Tibial nerve (tissue), 4 donors: ENCODE data around the gene HOXC13. TPM values are rescaled to one million over a fixed set of nuclear protein-coding genes. Genes with fewer than 3 reads are reported as not detected.

Source experiments
- DNase-seq, 2 donors: peaks; one replicate each; pipeline ENCODE4 v3.0.0-alpha.2; 2019; ENCODE audit warnings: low spot score in 2 of 2
- H3K27ac ChIP-seq, 4 donors: fragments of 200-600 bp; sonication (generic) in 3 of 4; one replicate each; pipeline ENCODE4 v1.5.1; 2017 to 2019; ENCODE audit warnings: mild to moderate bottlenecking in 1 of 4
- H3K27me3 ChIP-seq, 2 donors: fragments of 200-600 bp; sonication (generic) in 1 of 2; one replicate each; pipeline versions ENCODE4 v1.5.1 to v1.6.0; 2017 to 2019
- H3K36me3 ChIP-seq, 3 donors: fragments of 200-600 bp; sonication (generic); one replicate each; pipeline ENCODE4 v1.5.1; 2018 to 2019
- H3K4me1 ChIP-seq, 4 donors: fragments of 200-600 bp; sonication (generic) in 3 of 4; one replicate each; pipeline ENCODE4 v1.5.1; 2017 to 2019
- H3K4me3 ChIP-seq, 4 donors: fragments of 200-600 bp; sonication (generic) in 3 of 4; one replicate each; pipeline ENCODE4 v1.5.1; 2017 to 2019; ENCODE audit warnings: mild to moderate bottlenecking in 1 of 4, moderate library complexity in 1 of 4
- H3K9me3 ChIP-seq, 4 donors: fragments of 200-600 bp; sonication (generic) in 3 of 4; one replicate each; pipeline ENCODE4 v1.5.1; 2017 to 2019
- EP300 ChIP-seq, 2 donors: sonication (generic); formaldehyde crosslinking; IDR thresholded peaks; one replicate each; pipeline ENCODE4 v1.6.1; 2017; ENCODE audit warnings: antibody characterized with exemption in 2 of 2, mild to moderate bottlenecking in 1 of 2
- POLR2A ChIP-seq, 2 donors: fragments of 450-650 bp; IDR thresholded peaks; one replicate each; pipeline ENCODE4 v1.6.1; 2017; ENCODE audit warnings: antibody characterized with exemption in 2 of 2, mild to moderate bottlenecking in 2 of 2, moderate library complexity in 2 of 2
- whole genome bisulfite sequencing, 2 donors: methylation state at CpG; one replicate each; pipeline ENCODE4 v1.1.5; 2018; 5-methylcytosine and 5-hydroxymethylcytosine counted together
- total RNA-seq, 4 donors: library from RNA; depleted of rRNA; stranded (reverse); fragments of >200 nt; gene quantifications; one replicate each; pipeline ENCODE4 v1.1.0, GENCODE V29; 2016
- TF ChIP-seq, protein P1 (sequence below), 5 experiments: fragments of 200-600 bp in 3 of 5; fragments of 450-650 bp in 2 of 5; sonication (generic) in 3 of 5; IDR thresholded peaks; one replicate each; pipeline ENCODE4 v1.5.1; 2016 to 2019; ENCODE audit warnings: antibody characterized with exemption in 5 of 5, mild to moderate bottlenecking in 3 of 5, moderate library complexity in 2 of 5

The HOXC13 gene
- total RNA-seq, 4 donors from 2014 or later: not detected

DNA sequence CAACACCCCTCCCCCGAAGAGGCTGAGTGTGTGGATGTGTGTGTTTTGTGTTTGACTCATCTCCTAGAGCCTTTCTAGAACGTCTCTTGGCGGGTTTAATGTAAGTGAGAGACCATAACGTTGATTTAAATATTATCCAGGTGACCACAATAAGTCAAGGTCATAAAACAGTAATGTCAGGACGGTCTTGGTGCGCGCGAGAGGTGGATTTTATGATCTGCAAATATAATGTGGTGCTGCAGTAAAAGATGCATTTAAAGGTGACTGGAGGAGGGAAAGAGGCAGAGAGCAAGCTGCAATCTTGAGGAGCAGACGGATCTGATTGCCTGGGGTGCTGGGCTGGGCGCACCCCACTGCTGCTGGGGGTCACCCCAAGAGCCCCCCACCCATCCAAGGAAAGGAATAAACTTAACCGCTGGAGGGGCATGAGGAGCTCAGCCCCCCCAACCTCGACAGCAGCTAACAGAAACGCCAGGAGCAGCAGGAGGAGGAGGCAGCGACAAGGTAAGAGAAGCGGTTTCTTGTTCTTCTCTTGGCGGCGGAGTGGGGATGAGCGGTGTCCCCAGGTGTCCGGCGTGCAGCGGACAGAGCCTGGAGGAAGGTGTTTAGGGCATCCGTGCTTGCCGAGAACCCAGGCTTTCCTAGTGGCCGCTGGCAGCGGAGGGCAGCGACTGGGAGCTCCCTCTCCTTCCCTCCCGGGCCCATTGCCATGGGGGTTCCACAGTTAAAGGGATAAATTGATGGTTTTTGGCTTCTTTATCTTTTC is 51.9 kb downstream of the HOXC13 start:
- Histone ChIP-seq H3K9me3 (no peaks in the 10 kb centered on the region), H3K4me3 (no peak overlapping the region), H3K4me1 (peaks cover 0 to 52% (median 14%) of the 10 kb centered on the region in 4 donors), H3K36me3 (no peaks in the 10 kb centered on the region), H3K27me3 (peaks cover 0 to 92% of the 10 kb centered on the region in 2 donors), H3K27ac (peak overlapping the region in 1 of 4 donors; percentile 53)
- DNase-seq: no peak
- no peak for TF ChIP-seq EP300 (IDR thresholded peaks at IDR 0.05)
- no peak for TF ChIP-seq POLR2A (IDR thresholded peaks at IDR 0.05)
- TF ChIP-seq, protein P1, sequence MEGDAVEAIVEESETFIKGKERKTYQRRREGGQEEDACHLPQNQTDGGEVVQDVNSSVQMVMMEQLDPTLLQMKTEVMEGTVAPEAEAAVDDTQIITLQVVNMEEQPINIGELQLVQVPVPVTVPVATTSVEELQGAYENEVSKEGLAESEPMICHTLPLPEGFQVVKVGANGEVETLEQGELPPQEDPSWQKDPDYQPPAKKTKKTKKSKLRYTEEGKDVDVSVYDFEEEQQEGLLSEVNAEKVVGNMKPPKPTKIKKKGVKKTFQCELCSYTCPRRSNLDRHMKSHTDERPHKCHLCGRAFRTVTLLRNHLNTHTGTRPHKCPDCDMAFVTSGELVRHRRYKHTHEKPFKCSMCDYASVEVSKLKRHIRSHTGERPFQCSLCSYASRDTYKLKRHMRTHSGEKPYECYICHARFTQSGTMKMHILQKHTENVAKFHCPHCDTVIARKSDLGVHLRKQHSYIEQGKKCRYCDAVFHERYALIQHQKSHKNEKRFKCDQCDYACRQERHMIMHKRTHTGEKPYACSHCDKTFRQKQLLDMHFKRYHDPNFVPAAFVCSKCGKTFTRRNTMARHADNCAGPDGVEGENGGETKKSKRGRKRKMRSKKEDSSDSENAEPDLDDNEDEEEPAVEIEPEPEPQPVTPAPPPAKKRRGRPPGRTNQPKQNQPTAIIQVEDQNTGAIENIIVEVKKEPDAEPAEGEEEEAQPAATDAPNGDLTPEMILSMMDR (IDR thresholded peaks at IDR 0.05): no peak
- 48 to 61% methylated on average over 26 to 27 of the region's 27 CpGs for WGBS, 2 donors

DNA sequence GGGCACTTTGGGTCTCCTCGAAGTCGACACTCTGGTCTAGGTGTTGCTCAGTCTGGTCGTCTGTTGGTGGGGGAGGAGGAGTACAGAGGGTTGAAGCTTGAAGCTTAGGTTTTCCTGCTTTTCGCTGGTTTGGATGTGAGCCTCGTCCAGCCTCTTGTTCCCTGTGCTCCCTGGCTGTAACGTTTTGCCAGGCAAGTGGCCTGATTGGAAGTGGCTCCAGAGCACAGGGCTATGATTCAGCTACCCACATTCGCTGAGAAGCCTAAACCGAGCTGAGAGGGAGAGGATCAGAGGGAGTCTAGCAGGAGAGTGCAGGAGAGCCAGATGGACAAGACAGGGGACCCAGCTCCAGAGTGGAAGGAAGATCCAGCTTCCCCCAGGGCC is 52.4 kb downstream of the HOXC13 start:
- Histone ChIP-seq H3K4me3 (no peak overlapping the region), H3K36me3 (no peaks in the 10 kb centered on the region), H3K27me3 (peaks cover 0 to 92% of the 10 kb centered on the region in 2 donors), H3K4me1 (peaks cover 0 to 51% (median 13%) of the 10 kb centered on the region in 4 donors), H3K9me3 (no peaks in the 10 kb centered on the region), H3K27ac (peak overlapping the region in 1 of 4 donors; percentile 53)
- DNase-seq: no peak
- peak in 1 of 2 donors; percentile 29 for TF ChIP-seq EP300 (IDR thresholded peaks at IDR 0.05)
- TF ChIP-seq, protein P1 (IDR thresholded peaks at IDR 0.05): no peak
- WGBS, 2 donors: 27 to 45% methylated on average over 8 of the region's 8 CpGs

DNA sequence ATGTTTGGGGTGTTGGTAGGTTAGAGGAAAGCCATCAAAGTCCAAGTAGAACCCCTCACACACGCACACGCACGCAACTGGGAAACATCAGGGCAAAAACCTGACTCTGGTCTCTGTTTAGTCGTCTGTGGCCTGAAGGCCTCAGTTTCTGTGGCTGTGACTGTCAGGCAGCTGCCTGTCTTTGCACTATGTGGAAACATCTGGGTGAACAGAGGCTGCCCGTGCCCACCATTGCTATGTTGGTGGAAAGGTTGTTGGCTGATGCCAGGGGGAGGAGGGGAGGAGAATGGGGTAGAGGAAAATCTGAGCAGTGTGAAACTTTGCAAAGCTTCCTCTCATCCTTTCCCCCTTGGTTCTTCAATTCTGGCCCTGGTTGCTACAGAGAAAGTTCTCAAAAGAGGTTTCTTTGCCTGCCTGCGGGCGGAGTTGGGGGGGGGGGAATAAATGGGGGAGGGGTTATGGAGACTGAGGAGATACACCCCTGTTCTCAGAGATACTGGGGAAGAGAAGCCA is 53.8 kb downstream of the HOXC13 start:
- Histone ChIP-seq H3K36me3 (no peaks in the 10 kb centered on the region), H3K9me3 (no peaks in the 10 kb centered on the region), H3K4me3 (no peak overlapping the region), H3K27ac (peak overlapping the region in 1 of 4 donors; percentile 5), H3K4me1 (peaks cover 0 to 55% (median 18%) of the 10 kb centered on the region in 4 donors), H3K27me3 (peaks cover 0 to 93% of the 10 kb centered on the region in 2 donors)
- TF ChIP-seq, protein P1 (IDR thresholded peaks at IDR 0.05): no peak
- no peak for TF ChIP-seq EP300 (IDR thresholded peaks at IDR 0.05)
- no peak for TF ChIP-seq POLR2A (IDR thresholded peaks at IDR 0.05)
- DNase-seq: no peak
- 63 to 75% methylated on average over 7 of the region's 7 CpGs for WGBS, 2 donors

DNA sequence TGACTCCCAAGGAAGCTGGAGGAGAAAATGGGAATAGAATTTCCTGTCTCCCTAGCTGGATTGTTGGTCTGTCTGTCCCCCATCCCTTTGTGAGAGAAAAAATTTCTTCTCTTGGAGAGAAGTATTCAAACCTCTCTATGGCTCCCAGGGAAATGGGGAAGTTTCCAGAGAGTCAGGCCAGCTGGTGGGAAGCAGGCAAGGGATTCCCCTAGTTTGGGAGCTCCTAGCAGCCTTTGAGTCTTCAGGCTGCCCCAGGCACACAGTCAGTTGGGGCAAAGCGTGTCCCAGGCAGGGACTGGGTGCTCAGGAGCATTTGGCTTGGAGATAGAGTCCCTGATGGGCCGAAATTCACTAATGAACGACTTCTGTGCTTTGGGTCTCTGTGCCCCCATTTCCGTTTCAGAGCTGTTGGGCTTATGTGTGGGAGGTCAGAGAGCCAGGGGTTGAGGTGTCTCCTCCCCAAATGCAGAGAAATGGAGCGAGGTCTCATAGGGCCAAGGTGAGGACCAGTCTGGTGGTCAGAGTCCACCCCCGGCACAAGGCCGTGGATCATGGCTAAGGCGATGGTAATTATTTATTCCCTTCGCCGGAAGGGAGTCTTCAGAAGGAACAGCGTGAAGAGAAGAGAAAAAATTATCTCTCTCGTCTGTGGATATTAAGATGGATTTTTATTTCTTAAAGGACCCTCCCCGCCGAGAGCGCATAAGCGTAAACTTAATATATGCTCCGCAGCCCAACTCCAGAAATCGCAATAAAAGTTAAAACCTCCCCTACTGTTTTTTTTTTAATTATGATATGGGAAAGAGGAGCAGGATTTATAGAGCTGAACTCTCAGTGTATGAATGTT is 54.8 kb downstream of the HOXC13 start:
- Histone ChIP-seq H3K4me3 (peak overlapping the region in 2 of 4 donors; percentile 57 to 59), H3K27me3 (peaks cover 0 to 94% of the 10 kb centered on the region in 2 donors)

More for the DNA sequence above, 54.8 kb downstream of the HOXC13 start:
- Histone ChIP-seq H3K36me3 (no peaks in the 10 kb centered on the region), H3K4me1 (peaks cover 0 to 63% (median 18%) of the 10 kb centered on the region in 4 donors), H3K9me3 (no peaks in the 10 kb centered on the region), H3K27ac (peak overlapping the region in 3 of 4 donors; percentile 86 to 99 (median 99))
- TF ChIP-seq POLR2A (IDR thresholded peaks at IDR 0.05): no peak
- TF ChIP-seq EP300 (IDR thresholded peaks at IDR 0.05): no peak
- TF ChIP-seq, protein P1 (IDR thresholded peaks at IDR 0.05): no peak
- 68 to 80% methylated on average over 18 of the region's 18 CpGs for WGBS, 2 donors
- no peak for DNase-seq
